ENCODE results near the gene NKAIN1. TPM values are rescaled to one million over a fixed set of nuclear protein-coding genes. Genes with fewer than 3 reads are reported as not detected.

NKAIN1 gene
- total RNA-seq, 1 experiment from 2014 or later: 1.7 TPM

DNA sequence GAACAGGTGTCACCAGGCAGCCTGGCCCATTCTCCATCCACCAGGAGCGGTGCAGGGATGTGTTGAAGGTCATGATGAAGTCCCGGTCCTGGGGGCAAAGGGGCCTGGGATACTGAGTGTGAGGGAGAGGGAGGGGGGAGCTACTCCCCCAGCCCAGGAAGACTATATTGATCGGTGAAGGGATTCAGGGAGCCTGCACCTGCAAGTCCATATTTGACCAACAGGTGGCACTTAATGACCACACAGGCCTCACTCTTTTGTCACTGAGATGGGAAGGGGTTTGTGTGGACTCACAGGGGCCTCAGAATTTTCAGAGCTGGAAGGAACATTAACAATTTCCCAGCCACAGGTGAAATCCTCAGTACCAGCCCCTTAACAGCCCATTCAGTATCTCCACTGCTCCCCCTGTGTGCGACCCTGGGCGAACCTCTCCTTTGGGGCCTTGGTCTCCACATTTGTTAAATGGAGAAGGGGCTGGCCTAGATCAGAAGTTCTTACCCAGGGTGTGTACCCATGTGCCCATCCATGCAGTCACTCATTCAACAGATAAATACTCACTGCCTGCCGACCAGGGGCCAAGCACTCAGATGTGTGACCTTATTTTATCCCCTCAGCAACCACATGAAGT lies 55.6 kb downstream of the NKAIN1 start:
- no TSS peak for BruUV-seq (replicated peaks)
- ATAC-seq (no peak), DNase-seq (ENCODE audit: low read depth, low spot score) (no peak)
- Histone ChIP-seq H3K9me3 (ENCODE audit: control insufficient read depth, insufficient read depth, low read depth, low read length) (no peaks in the 10 kb centered on the region), H3K27ac (ENCODE audit: low read length) (no peak overlapping the region), H3K27me3 (ENCODE audit: control insufficient read depth, insufficient read depth, low read length) (0 out of 2 replicates have a peak, but pooled peaks cover 2% of the 10 kb centered on the region), H3K4me1 (ENCODE audit: control insufficient read depth, insufficient read depth, low read length) (0 out of 2 replicates have a peak, but pooled peaks cover 4% of the 10 kb centered on the region), H3K36me3 (ENCODE audit: control insufficient read depth, insufficient read depth, low read length) (no peaks in the 10 kb centered on the region), H3K4me3 (ENCODE audit: low read depth in 2 of 2, low read length in 2 of 2) (no peak overlapping the region)
- intact Hi-C loops (cut with micrococcal nuclease; ENCODE audit: unreplicated experiment): loop anchor here (5.0 to 10.0 kb wide), 2 partner anchors 51 to 238 kb away; partner anchors contain the start of gene NKAIN1
- ChIA-PET POLR2A (no interaction called here), CTCF (interaction anchor here (0.6 to 1.4 kb wide), 4 partner anchors 20 to 720 kb away, joined by 3 to 12 read pairs (median 4); no protein-coding TSS in a partner anchor)
- TF ChIP-seq, protein P1, sequence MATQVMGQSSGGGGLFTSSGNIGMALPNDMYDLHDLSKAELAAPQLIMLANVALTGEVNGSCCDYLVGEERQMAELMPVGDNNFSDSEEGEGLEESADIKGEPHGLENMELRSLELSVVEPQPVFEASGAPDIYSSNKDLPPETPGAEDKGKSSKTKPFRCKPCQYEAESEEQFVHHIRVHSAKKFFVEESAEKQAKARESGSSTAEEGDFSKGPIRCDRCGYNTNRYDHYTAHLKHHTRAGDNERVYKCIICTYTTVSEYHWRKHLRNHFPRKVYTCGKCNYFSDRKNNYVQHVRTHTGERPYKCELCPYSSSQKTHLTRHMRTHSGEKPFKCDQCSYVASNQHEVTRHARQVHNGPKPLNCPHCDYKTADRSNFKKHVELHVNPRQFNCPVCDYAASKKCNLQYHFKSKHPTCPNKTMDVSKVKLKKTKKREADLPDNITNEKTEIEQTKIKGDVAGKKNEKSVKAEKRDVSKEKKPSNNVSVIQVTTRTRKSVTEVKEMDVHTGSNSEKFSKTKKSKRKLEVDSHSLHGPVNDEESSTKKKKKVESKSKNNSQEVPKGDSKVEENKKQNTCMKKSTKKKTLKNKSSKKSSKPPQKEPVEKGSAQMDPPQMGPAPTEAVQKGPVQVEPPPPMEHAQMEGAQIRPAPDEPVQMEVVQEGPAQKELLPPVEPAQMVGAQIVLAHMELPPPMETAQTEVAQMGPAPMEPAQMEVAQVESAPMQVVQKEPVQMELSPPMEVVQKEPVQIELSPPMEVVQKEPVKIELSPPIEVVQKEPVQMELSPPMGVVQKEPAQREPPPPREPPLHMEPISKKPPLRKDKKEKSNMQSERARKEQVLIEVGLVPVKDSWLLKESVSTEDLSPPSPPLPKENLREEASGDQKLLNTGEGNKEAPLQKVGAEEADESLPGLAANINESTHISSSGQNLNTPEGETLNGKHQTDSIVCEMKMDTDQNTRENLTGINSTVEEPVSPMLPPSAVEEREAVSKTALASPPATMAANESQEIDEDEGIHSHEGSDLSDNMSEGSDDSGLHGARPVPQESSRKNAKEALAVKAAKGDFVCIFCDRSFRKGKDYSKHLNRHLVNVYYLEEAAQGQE (IDR thresholded peaks at IDR 0.05; ENCODE audit: insufficient read depth in 1 of 2, low read depth in 2 of 2, low read length in 1 of 2): 0 out of 4 replicates have a peak, but pooled peaks of 1 of the 2 experiments have one; percentile 44
- TF ChIP-seq SIN3A (IDR thresholded peaks at IDR 0.05; ENCODE audit: borderline replicate concordance, insufficient read depth, low read depth, low read length): no peak
- TF ChIP-seq, protein P2, sequence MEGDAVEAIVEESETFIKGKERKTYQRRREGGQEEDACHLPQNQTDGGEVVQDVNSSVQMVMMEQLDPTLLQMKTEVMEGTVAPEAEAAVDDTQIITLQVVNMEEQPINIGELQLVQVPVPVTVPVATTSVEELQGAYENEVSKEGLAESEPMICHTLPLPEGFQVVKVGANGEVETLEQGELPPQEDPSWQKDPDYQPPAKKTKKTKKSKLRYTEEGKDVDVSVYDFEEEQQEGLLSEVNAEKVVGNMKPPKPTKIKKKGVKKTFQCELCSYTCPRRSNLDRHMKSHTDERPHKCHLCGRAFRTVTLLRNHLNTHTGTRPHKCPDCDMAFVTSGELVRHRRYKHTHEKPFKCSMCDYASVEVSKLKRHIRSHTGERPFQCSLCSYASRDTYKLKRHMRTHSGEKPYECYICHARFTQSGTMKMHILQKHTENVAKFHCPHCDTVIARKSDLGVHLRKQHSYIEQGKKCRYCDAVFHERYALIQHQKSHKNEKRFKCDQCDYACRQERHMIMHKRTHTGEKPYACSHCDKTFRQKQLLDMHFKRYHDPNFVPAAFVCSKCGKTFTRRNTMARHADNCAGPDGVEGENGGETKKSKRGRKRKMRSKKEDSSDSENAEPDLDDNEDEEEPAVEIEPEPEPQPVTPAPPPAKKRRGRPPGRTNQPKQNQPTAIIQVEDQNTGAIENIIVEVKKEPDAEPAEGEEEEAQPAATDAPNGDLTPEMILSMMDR (IDR thresholded peaks at IDR 0.05): peak; percentile 94
- in situ Hi-C loops (cut with HindIII; ENCODE audit: low pct_unique_long_range_greater_than_20kb, low sequenced_read_pairs): no loop called here

DNA sequence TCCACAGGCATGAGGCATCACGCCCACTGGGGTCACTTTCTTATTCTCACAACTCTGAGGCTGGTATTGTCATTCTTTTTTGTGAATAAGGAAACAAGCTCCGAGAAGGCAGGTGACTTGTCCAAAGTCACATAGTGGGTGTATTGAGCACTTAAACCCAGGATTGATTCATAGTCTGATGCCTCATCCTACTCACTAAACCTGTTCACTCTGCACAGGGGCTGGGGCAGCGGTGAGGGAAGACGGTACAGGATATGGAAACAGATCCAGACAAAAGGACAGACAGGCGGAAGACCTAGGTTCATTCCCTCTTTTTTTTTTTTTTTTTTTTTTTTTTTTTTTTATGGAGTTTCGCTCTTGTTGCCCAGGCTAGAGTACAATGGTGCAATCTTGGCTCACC lies 56.6 kb downstream of the NKAIN1 start:
- Histone ChIP-seq H3K4me3 (ENCODE audit: low read depth in 2 of 2, low read length in 2 of 2) (no peak overlapping the region), H3K27me3 (ENCODE audit: control insufficient read depth, insufficient read depth, low read length) (0 out of 2 replicates have a peak, but pooled peaks cover 2% of the 10 kb centered on the region), H3K4me1 (ENCODE audit: control insufficient read depth, insufficient read depth, low read length) (0 out of 2 replicates have a peak, but pooled peaks cover 4% of the 10 kb centered on the region), H3K27ac (ENCODE audit: low read length) (no peak overlapping the region), H3K9me3 (ENCODE audit: control insufficient read depth, insufficient read depth, low read depth, low read length) (no peaks in the 10 kb centered on the region), H3K36me3 (ENCODE audit: control insufficient read depth, insufficient read depth, low read length) (no peaks in the 10 kb centered on the region)
- intact Hi-C loops (cut with micrococcal nuclease; ENCODE audit: unreplicated experiment) (loop anchor here (5.0 to 10.0 kb wide), 2 partner anchors 52 to 239 kb away; partner anchors contain the start of gene NKAIN1), in situ Hi-C loops (cut with HindIII; ENCODE audit: low pct_unique_long_range_greater_than_20kb, low sequenced_read_pairs) (no loop called here)
- ChIA-PET POLR2A (interaction anchor here (0.6 kb wide), 2 partner anchors 23 to 119 kb away, joined by 3 to 4 read pairs; no protein-coding TSS in a partner anchor), CTCF (interaction anchor here (0.6 to 1.4 kb wide), 5 partner anchors 12 to 366 kb away, joined by 3 to 8 read pairs (median 5); partner anchors contain the start of genes SNRNP40 and ZCCHC17)
- no TSS peak for BruUV-seq (replicated peaks)
- DNase-seq (ENCODE audit: low read depth, low spot score) (no peak), ATAC-seq (no peak)
- TF ChIP-seq, protein P1 (IDR thresholded peaks at IDR 0.05; ENCODE audit: insufficient read depth in 1 of 2, low read depth in 2 of 2, low read length in 1 of 2): no peak; a peak in 1 of 4 replicates
- TF ChIP-seq POLR2AphosphoS5 (IDR thresholded peaks at IDR 0.05; ENCODE audit: low read depth, low read length) (no peak), SIN3A (IDR thresholded peaks at IDR 0.05; ENCODE audit: borderline replicate concordance, insufficient read depth, low read depth, low read length) (no peak), TCF7L2 (IDR thresholded peaks at IDR 0.05; ENCODE audit: low read depth, low read length) (no peak)
- TF ChIP-seq, protein P2 (IDR thresholded peaks at IDR 0.05): no peak
